GM21367 (cell line): ENCODE measurements around the gene WBP2.

Experiments
- ATAC-seq: cut with Tn5 transposase; IDR thresholded peaks from one replicate; pipeline ENCODE4 v1.9.1; 2021; ENCODE audit not compliant: unreplicated experiment

Gene WBP2

GRCh38 chr17:75831032-75831571 is 24.0 kb downstream of the WBP2 start:
- ATAC-seq, result no peak

GRCh38 chr17:75830164-75831031 is 24.7 kb downstream of the WBP2 start:
- ATAC-seq, result no peak

- no peak for ATAC-seq
Measured at GRCh38 chr17:75829747-75830146, 25.4 kb downstream of the WBP2 start.

- no peak for ATAC-seq
Measured at GRCh38 chr17:75828741-75829140, 26.4 kb downstream of the WBP2 start.

GRCh38 chr17:75828076-75828400 is 27.1 kb downstream of the WBP2 start:
- no peak for ATAC-seq

- ATAC-seq, result no peak
Measured at GRCh38 chr17:75827308-75828075, 27.6 kb downstream of the WBP2 start.

- no peak for ATAC-seq
Measured at GRCh38 chr17:75826561-75827307, 28.4 kb downstream of the WBP2 start.

GRCh38 chr17:75825748-75826370 is 29.3 kb downstream of the WBP2 start:
- no peak for ATAC-seq

- ATAC-seq, result no peak
Measured at GRCh38 chr17:75825149-75825552, 30.0 kb downstream of the WBP2 start.

- ATAC-seq, result no peak
Measured at GRCh38 chr17:75824666-75825065, 30.5 kb downstream of the WBP2 start.

- ATAC-seq, result no peak
Measured at GRCh38 chr17:75824050-75824552, 31.0 kb downstream of the WBP2 start.

- no peak for ATAC-seq
Measured at GRCh38 chr17:75823257-75824041, 31.7 kb downstream of the WBP2 start.

GRCh38 chr17:75822800-75823166 is 32.4 kb downstream of the WBP2 start:
- ATAC-seq, result no peak

GRCh38 chr17:75822119-75822799 is 32.9 kb downstream of the WBP2 start:
- ATAC-seq, result no peak

- no peak for ATAC-seq
Measured at GRCh38 chr17:75821552-75821951, 33.6 kb downstream of the WBP2 start.

GRCh38 chr17:75820094-75821080 is 34.7 kb downstream of the WBP2 start:
- no peak for ATAC-seq

GRCh38 chr17:75819678-75820077 is 35.5 kb downstream of the WBP2 start:
- ATAC-seq, result no peak

GRCh38 chr17:75819116-75819515 is 36.0 kb downstream of the WBP2 start:
- ATAC-seq, result no peak
